H1 (cell line): Measurements from ENCODE around the gene DKK2. TPM values are rescaled to one million over a fixed set of nuclear protein-coding genes. Genes with fewer than 3 reads are reported as not detected.

Experiments
- SRF ChIP-seq: IDR thresholded peaks from 2 replicates; pipeline ENCODE4 v1.6.1; 2011; ENCODE audit warnings: mild to moderate bottlenecking, low read depth, low read length, moderate library complexity
- polyA plus RNA-seq, 7 experiments: library from polyadenylated mRNA; depleted of rRNA in 3 of 7; stranded (reverse) in 5 of 7; unstranded in 2 of 7; fragments of >200 nt in 5 of 7; fragments of 200-250 nt in 2 of 7; gene quantifications; 1 replicate in 5 of 7; 2 replicates in 1 of 7; 4 replicates in 1 of 7; pipeline versions ENCODE4 v1.2.1 to v1.2.3, GENCODE V29; 2011 to 2013; ENCODE audit warnings: missing spikeins in 2 of 7, mixed read lengths in 2 of 7
- total RNA-seq: library from RNA; stranded (reverse); fragmentation: NEBNext Ultra II Directional; extraction: Animal tissue kit (Norgen Biotek cat#: 25700); gene quantifications from 2 replicates; pipeline ENCODE4 v1.2.1, GENCODE V29; 2021
- TF ChIP-seq, protein P1 (sequence below), 3 experiments: IDR thresholded peaks; 1 replicate in 2 of 3; 2 replicates in 1 of 3; pipeline versions ENCODE4 v1.5.1 to v1.6.1; 2011; ENCODE audit warnings: low read length in 3 of 3, mild to moderate bottlenecking in 3 of 3, inconsistent platforms in 2 of 3, low read depth in 1 of 3, moderate library complexity in 1 of 3; ENCODE audit not compliant: insufficient read depth in 1 of 3; ENCODE audit errors: control extremely low read depth in 1 of 3

DKK2 gene
- total and polyA plus RNA-seq, 2 of the 8 experiments (the other 6 are each of a cell fraction or from before 2014, with no cell fraction given), result 0.09 to 0.13 TPM

DNA sequence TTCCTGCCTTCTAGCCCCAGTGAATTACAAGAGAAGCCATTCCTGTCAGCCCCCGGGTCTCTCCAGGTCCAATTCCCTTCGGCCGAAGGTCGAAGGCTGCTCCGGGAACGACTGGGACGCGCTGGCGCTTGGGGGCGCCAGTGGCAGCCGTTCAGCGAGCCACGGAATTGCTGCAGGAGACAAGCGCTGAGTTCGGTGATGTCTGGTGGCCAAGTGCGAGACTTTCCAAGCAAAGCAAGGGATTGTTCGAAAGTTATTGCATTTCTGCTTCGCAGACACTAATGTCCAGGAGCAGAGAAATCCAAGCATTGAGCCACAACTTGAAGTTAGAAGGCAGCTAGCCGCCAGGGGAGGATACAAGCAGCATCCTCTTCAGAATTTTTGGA lies 1.1 kb upstream of the DKK2 start (continued):
- TF ChIP-seq, protein P1, sequence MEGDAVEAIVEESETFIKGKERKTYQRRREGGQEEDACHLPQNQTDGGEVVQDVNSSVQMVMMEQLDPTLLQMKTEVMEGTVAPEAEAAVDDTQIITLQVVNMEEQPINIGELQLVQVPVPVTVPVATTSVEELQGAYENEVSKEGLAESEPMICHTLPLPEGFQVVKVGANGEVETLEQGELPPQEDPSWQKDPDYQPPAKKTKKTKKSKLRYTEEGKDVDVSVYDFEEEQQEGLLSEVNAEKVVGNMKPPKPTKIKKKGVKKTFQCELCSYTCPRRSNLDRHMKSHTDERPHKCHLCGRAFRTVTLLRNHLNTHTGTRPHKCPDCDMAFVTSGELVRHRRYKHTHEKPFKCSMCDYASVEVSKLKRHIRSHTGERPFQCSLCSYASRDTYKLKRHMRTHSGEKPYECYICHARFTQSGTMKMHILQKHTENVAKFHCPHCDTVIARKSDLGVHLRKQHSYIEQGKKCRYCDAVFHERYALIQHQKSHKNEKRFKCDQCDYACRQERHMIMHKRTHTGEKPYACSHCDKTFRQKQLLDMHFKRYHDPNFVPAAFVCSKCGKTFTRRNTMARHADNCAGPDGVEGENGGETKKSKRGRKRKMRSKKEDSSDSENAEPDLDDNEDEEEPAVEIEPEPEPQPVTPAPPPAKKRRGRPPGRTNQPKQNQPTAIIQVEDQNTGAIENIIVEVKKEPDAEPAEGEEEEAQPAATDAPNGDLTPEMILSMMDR (IDR thresholded peaks at IDR 0.05; ENCODE audit: control extremely low read depth in 1 of 3, insufficient read depth in 1 of 3, low read depth in 1 of 3, low read length in 3 of 3), result peak; percentile 74 to 80 (median 78)
- no peak for TF ChIP-seq SRF
